KMS-11 (cell line): Measurements from ENCODE around the gene EPAS1.

Experiments used
- H2AFZ ChIP-seq: fragments of 200-600 bp; sonication (generic); 2 replicates; pipeline ENCODE4 v1.6.1; 2016; ENCODE audit warnings: antibody characterized with exemption, mixed run types, low read depth
- H3K27ac ChIP-seq: fragments of 200-600 bp; sonication (generic); 2 replicates; pipeline ENCODE4 v1.6.1; 2016; ENCODE audit warnings: mild to moderate bottlenecking, mixed run types
- H3K27me3 ChIP-seq: fragments of 200-600 bp; sonication (generic); 2 replicates; pipeline ENCODE4 v1.6.1; 2017; ENCODE audit warnings: mild to moderate bottlenecking, low read depth, mixed run types, moderate library complexity; ENCODE audit not compliant: insufficient read depth
- H3K36me3 ChIP-seq: fragments of 200-600 bp; sonication (generic); 2 replicates; pipeline ENCODE4 v1.6.1; 2017; ENCODE audit warnings: mild to moderate bottlenecking, mixed run types; ENCODE audit not compliant: insufficient read depth
- H3K4me1 ChIP-seq: fragments of 200-600 bp; sonication (generic); 2 replicates; pipeline ENCODE4 v1.6.1; 2016; ENCODE audit warnings: mild to moderate bottlenecking, low read depth, mixed run types; ENCODE audit not compliant: poor library complexity, severe bottlenecking
- H3K4me2 ChIP-seq: fragments of 200-600 bp; sonication (generic); 2 replicates; pipeline ENCODE4 v1.7.0; 2016; ENCODE audit warnings: mild to moderate bottlenecking, mixed run types
- H3K4me3 ChIP-seq: fragments of 200-600 bp; sonication (generic); IDR thresholded peaks from 2 replicates; pipeline ENCODE4 v1.6.1; 2017; ENCODE audit warnings: low read depth, low read length, mixed read lengths; ENCODE audit not compliant: insufficient read depth
- H3K79me2 ChIP-seq: fragments of 200-600 bp; sonication (generic); 2 replicates; pipeline ENCODE4 v1.6.1; 2016; ENCODE audit warnings: low read depth, mixed run types; ENCODE audit not compliant: insufficient read depth
- H3K9ac ChIP-seq: fragments of 200-600 bp; sonication (generic); 2 replicates; pipeline ENCODE4 v1.6.1; 2016; ENCODE audit warnings: mild to moderate bottlenecking, mixed run types
- H4K20me1 ChIP-seq: fragments of 200-600 bp; sonication (generic); 2 replicates; pipeline ENCODE4 v1.6.1; 2016; ENCODE audit warnings: mild to moderate bottlenecking, mixed run types; ENCODE audit not compliant: insufficient read depth
- TF ChIP-seq, protein P1 (sequence below): fragments of 200-600 bp; sonication (generic); conservative IDR thresholded peaks from 2 replicates; pipeline ENCODE4 v1.6.1; 2017; ENCODE audit warnings: low read depth, mild to moderate bottlenecking, antibody characterized with exemption, low read length, moderate library complexity, mixed read lengths

EPAS1 gene

DNA sequence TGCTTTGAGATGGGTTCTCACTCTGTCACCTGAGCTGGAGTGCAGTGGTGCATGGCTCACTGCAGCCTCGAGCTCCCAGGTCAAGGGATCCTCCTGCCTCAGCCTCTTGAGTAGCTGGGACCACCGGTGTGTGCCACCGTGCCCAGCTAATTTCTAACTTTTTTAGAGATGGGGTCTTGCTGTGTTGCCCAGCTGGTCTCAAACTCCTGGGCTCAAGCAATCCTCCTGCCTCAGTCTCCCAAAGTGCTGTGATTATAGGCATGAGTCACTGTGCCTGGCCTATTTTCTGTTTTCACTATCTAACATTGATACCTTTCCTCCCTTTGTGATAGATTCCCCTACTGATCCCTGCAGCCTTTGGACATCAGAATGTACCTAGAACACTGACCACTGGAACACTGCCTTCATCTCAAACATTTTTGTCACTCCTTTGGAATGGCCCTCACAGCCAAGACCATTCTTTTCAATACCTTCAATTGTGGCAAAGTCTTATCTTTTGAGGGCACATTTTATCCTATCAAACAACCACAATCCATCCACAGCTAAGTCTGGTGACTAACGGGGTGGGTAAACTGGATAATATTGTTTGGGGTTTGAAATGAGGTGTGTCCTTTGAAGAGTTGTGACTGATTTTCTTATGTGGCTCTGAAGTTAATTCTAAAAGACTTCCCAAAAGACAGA, 43.7 kb downstream of the EPAS1 start:
- Histone ChIP-seq H3K4me3 (no peak overlapping the region), H4K20me1 (no peaks in the 10 kb centered on the region), H3K4me2 (no peak overlapping the region), H3K4me1 (peaks cover 7% of the 10 kb centered on the region), H2AFZ (no peak overlapping the region), H3K36me3 (no peaks in the 10 kb centered on the region), H3K79me2 (no peaks in the 10 kb centered on the region), H3K9ac (no peak overlapping the region), H3K27me3 (no peaks in the 10 kb centered on the region), H3K27ac (no peak overlapping the region)
- TF ChIP-seq, protein P1, sequence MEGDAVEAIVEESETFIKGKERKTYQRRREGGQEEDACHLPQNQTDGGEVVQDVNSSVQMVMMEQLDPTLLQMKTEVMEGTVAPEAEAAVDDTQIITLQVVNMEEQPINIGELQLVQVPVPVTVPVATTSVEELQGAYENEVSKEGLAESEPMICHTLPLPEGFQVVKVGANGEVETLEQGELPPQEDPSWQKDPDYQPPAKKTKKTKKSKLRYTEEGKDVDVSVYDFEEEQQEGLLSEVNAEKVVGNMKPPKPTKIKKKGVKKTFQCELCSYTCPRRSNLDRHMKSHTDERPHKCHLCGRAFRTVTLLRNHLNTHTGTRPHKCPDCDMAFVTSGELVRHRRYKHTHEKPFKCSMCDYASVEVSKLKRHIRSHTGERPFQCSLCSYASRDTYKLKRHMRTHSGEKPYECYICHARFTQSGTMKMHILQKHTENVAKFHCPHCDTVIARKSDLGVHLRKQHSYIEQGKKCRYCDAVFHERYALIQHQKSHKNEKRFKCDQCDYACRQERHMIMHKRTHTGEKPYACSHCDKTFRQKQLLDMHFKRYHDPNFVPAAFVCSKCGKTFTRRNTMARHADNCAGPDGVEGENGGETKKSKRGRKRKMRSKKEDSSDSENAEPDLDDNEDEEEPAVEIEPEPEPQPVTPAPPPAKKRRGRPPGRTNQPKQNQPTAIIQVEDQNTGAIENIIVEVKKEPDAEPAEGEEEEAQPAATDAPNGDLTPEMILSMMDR: no peak

DNA sequence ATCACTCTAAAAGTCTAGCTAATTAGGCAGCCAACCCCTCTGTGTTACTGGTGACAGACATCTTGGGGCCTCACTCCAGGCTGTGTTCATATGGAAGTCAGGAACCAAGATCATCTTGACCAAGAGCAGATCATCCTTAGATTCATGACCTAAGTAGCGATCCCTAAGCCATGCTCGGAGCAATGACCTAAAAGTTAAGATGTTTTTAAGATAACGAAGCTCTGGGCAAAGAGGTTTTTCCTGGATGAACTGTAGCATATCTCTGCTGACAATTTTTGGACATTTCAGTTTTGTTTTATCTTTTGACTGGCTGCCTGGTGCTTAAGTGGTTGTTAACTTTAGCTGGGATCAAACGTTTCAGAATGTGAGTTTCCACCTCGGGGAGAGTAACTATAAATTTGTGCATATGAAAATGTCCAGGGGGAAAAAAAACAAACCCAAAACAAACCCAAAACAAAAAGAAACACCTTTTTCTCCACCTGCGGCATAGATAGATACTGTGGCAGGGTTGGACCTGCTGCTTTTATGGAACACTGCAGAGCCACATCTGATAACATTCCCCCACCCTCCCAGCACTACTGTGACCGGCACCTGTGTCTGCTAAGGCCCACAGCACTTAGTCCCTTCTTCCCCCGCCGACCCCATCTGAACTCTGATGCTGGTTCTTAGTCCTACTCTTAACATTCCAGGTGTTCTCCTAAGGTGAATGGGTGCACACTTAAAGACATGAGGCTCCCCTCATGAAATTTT, 45.5 kb downstream of the EPAS1 start:
- H3K79me2 ChIP-seq: no peaks in the 10 kb centered on the region
- H3K36me3 ChIP-seq: no peaks in the 10 kb centered on the region
- H4K20me1 ChIP-seq: no peaks in the 10 kb centered on the region
- H3K4me3 ChIP-seq: no peak overlapping the region
- no peak overlapping the region for H3K4me2 ChIP-seq
- no peaks in the 10 kb centered on the region for H3K27me3 ChIP-seq
- peaks cover 26% of the 10 kb centered on the region for H3K4me1 ChIP-seq
- TF ChIP-seq, protein P1: no peak
- no peak overlapping the region for H2AFZ ChIP-seq
- H3K9ac ChIP-seq: no peak overlapping the region
- H3K27ac ChIP-seq: no peak overlapping the region

DNA sequence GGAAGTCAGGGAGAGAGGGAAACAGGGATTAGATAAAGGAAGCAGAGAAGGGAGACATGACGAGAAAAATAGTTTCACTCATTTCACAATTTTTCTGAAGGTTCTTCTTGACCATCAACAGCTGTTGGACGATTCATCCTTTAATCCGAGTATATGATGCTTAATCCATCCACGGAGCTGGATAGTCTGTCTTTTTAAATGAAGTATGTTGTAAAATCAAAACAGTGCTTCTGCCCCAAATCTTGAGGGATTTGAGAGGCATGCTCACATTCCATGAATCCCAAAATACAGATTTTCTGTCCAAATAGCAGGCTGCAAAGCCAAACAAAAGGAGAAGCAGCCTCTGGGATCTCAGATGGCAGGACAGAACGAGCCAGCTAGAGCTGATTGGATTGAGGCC, 47.5 kb downstream of the EPAS1 start:
- no peaks in the 10 kb centered on the region for H3K36me3 ChIP-seq
- no peak overlapping the region for H3K9ac ChIP-seq
- no peak overlapping the region for H2AFZ ChIP-seq
- H4K20me1 ChIP-seq: no peaks in the 10 kb centered on the region
- H3K4me2 ChIP-seq: no peak overlapping the region
- no peak overlapping the region for H3K27ac ChIP-seq
- H3K4me3 ChIP-seq: no peak overlapping the region
- TF ChIP-seq, protein P1: no peak
- H3K79me2 ChIP-seq: no peaks in the 10 kb centered on the region
- no peaks in the 10 kb centered on the region for H3K27me3 ChIP-seq
- peaks cover 45% of the 10 kb centered on the region for H3K4me1 ChIP-seq

DNA sequence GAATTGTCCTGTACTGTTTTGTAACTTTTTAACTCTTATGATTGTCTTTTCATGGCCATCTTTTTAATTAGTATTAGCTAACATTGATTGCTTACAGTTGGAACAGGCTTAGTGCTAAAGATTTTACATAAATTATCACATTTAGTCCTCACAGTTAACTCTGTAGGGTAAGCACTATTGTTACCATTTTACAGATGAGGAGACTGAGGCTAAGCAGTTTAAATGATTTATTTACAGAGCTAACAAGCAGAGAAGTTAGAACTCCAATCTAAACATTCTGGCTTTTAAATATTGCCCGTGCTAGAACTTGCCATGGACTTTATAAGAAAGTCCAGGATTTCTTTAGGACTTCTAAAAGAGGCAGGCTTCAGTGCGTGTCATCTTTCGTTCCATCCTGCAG, 48.6 kb downstream of the EPAS1 start:
- no peak overlapping the region for H3K4me2 ChIP-seq
- H3K79me2 ChIP-seq: no peaks in the 10 kb centered on the region
- TF ChIP-seq, protein P1: no peak
- H3K27ac ChIP-seq: no peak overlapping the region
- peaks cover 46% of the 10 kb centered on the region for H3K4me1 ChIP-seq
- no peak overlapping the region for H3K9ac ChIP-seq
- H3K27me3 ChIP-seq: no peaks in the 10 kb centered on the region
- H4K20me1 ChIP-seq: no peaks in the 10 kb centered on the region
- no peak overlapping the region for H3K4me3 ChIP-seq
- H2AFZ ChIP-seq: no peak overlapping the region
- H3K36me3 ChIP-seq: no peaks in the 10 kb centered on the region
